GM12878 (cell line): ENCODE data around the gene ZFC3H1. TPM values are rescaled to one million over a fixed set of nuclear protein-coding genes. Genes with fewer than 3 reads are reported as not detected.

Experiments used
- ATAC-seq: fragments of 200-7000 bp; cut with Tn5 transposase; 3 replicates; pipeline ENCODE4 v1.9.1; 2020; ENCODE audit warnings: mild to moderate bottlenecking, moderate library complexity
- BruUV-seq: library from RNA; stranded (reverse); fragments of 400-500 nt; replicated peaks from 2 replicates; lab custom pipeline; 2021; lab: Mats Ljungman, UMichigan
- CTCF ChIA-PET: fragments of 300-600 bp; sonication (Branson Sonifier 250); formaldehyde crosslinking; extraction: SDS; loops from one replicate; lab custom pipeline; 2021; ENCODE audit warnings: inconsistent platforms; lab: Yijun Ruan, JAX
- POLR2A ChIA-PET: fragments of 350-600 bp; formaldehyde crosslinking; extraction: SDS; loops from one replicate; lab custom pipeline; 2021; ENCODE audit warnings: inconsistent platforms; lab: Charles Lee
- RAD21 ChIA-PET: fragments of 300-600 bp; sonication (Branson Sonifier 250); formaldehyde crosslinking; loops from one replicate; lab custom pipeline; 2023; ENCODE audit warnings: antibody characterized with exemption; ENCODE audit not compliant: unreplicated experiment; lab: Charles Lee
- SMC1A ChIA-PET: fragments of 300-600 bp; sonication (Branson Sonifier 250); formaldehyde crosslinking; loops from one replicate; lab custom pipeline; 2023; ENCODE audit not compliant: unreplicated experiment, uncharacterized antibody; lab: Charles Lee
- DNase-seq: peaks from one replicate; pipeline ENCODE4 v3.0.0-alpha.2; 2011; ENCODE audit warnings: low read depth, low spot score
- FAIRE-seq: peaks from 3 replicates; lab custom pipeline; 2011; peaks lifted over from hg19 to GRCh38; lab: Jason Lieb, UNC
- H2AFZ ChIP-seq: 2 replicates; pipeline ENCODE4 v1.6.0; 2011; ENCODE audit warnings: low read depth, low read length, control low read depth; ENCODE audit not compliant: control insufficient read depth
- H3K27ac ChIP-seq: 2 replicates; pipeline ENCODE4 v1.5.1; 2011; ENCODE audit warnings: control low read depth; ENCODE audit not compliant: control insufficient read depth, insufficient read depth
- H3K27me3 ChIP-seq, 2 experiments: replicated peaks in 1 of 2; 2 replicates each; pipeline versions ENCODE4 v1.6.0 to v1.6.1; 2011; ENCODE audit warnings: low read length in 1 of 2; ENCODE audit not compliant: control insufficient read depth in 2 of 2, insufficient read depth in 2 of 2
- H3K36me3 ChIP-seq, 2 experiments: 2 replicates each; pipeline ENCODE4 v1.5.1; 2011; ENCODE audit warnings: low read length in 1 of 2; ENCODE audit not compliant: control insufficient read depth in 2 of 2, insufficient read depth in 2 of 2
- H3K4me1 ChIP-seq: 2 replicates; pipeline ENCODE4 v1.6.1; 2011; ENCODE audit warnings: mild to moderate bottlenecking, low read length, moderate library complexity, mixed read lengths; ENCODE audit not compliant: control insufficient read depth, insufficient read depth
- H3K4me2 ChIP-seq: 2 replicates; pipeline ENCODE4 v1.6.0; 2011; ENCODE audit warnings: control low read depth; ENCODE audit not compliant: control insufficient read depth, insufficient read depth
- H3K4me3 ChIP-seq: fragments of 200-600 bp; sonication (generic); 2 replicates; pipeline ENCODE4 v1.5.1; 2016
- H3K79me2 ChIP-seq: 2 replicates; pipeline ENCODE4 v1.6.0; 2011; ENCODE audit warnings: low read length; ENCODE audit not compliant: control insufficient read depth, insufficient read depth
- H3K9ac ChIP-seq: 2 replicates; pipeline ENCODE4 v1.8.0; 2011; ENCODE audit warnings: low read length, control low read depth, mixed read lengths; ENCODE audit not compliant: control insufficient read depth, insufficient read depth
- H3K9me3 ChIP-seq: replicated peaks from 3 replicates; pipeline ENCODE4 v1.5.1; 2011; ENCODE audit warnings: mild to moderate bottlenecking, low read length; ENCODE audit not compliant: control insufficient read depth, insufficient read depth
- H4K20me1 ChIP-seq: 2 replicates; pipeline ENCODE4 v1.6.0; 2011; ENCODE audit not compliant: control insufficient read depth, insufficient read depth
- CREB1 ChIP-seq: IDR thresholded peaks from 2 replicates; pipeline ENCODE4 v1.6.1; 2012; ENCODE audit warnings: low read depth, mild to moderate bottlenecking, inconsistent platforms
- JUND ChIP-seq: IDR thresholded peaks from 2 replicates; pipeline ENCODE4 v1.6.1; 2012; ENCODE audit warnings: low read depth, mild to moderate bottlenecking, low read length, improper control_type of control experiment, moderate library complexity
- NFYB ChIP-seq: IDR thresholded peaks from 2 replicates; pipeline ENCODE4 v1.6.1; 2011; ENCODE audit warnings: low read depth, mild to moderate bottlenecking, low read length, improper control_type of control experiment, moderate library complexity; ENCODE audit not compliant: insufficient read depth
- PAX8 ChIP-seq: fragments of 450-650 bp; IDR thresholded peaks from 2 replicates; pipeline ENCODE4 v1.6.1; 2017; ENCODE audit warnings: mild to moderate bottlenecking, moderate library complexity
- RCOR1 ChIP-seq: conservative IDR thresholded peaks from 2 replicates; pipeline ENCODE4 v1.6.1; 2012; ENCODE audit warnings: low read depth, low read length, improper control_type of control experiment
- SIN3A ChIP-seq: IDR thresholded peaks from 2 replicates; pipeline ENCODE4 v1.6.1; 2012; ENCODE audit warnings: low read depth, low read length, improper control_type of control experiment
- TARDBP ChIP-seq: IDR thresholded peaks from 2 replicates; pipeline ENCODE4 v1.6.1; 2016; ENCODE audit warnings: borderline replicate concordance
- YBX1 ChIP-seq: fragments of 450-650 bp; IDR thresholded peaks from 2 replicates; pipeline ENCODE4 v1.6.1; 2016; ENCODE audit warnings: antibody characterized with exemption
- ZBTB33 ChIP-seq: fragments of 450-650 bp; IDR thresholded peaks from 2 replicates; pipeline ENCODE4 v1.6.1; 2017; ENCODE audit warnings: mild to moderate bottlenecking
- ZBTB40 ChIP-seq: fragments of 450-650 bp; IDR thresholded peaks from 2 replicates; pipeline ENCODE4 v1.6.1; 2016; ENCODE audit warnings: mild to moderate bottlenecking, moderate library complexity, borderline replicate concordance
- ZNF207 ChIP-seq: fragments of 450-650 bp; IDR thresholded peaks from 2 replicates; pipeline ENCODE4 v1.6.1; 2014; ENCODE audit warnings: antibody characterized with exemption, mild to moderate bottlenecking, borderline replicate concordance
- WGBS: methylation state at CpG from one replicate; pipeline ENCODE4 v1.1.6; 2016; ENCODE audit warnings: low lambda C conversion rate; ENCODE audit not compliant: insufficient replicate concordance, insufficient coverage; ENCODE audit errors: missing lambda C conversion rate; 5-methylcytosine and 5-hydroxymethylcytosine counted together
- in situ Hi-C: fragments of 300-500 bp; cut with MboI; formaldehyde crosslinking; loops from 9 replicates; pipeline ENCODE4 v1.14.3; 2018; ENCODE audit warnings: mixed read lengths
- intact Hi-C: fragments of 100-400 bp; cut with micrococcal nuclease; formaldehyde crosslinking; loops from one replicate; pipeline ENCODE4 v1.14.2; 2022; ENCODE audit not compliant: unreplicated experiment
- polyA plus RNA-seq, 11 experiments: library from polyadenylated mRNA; depleted of rRNA in 4 of 11; unstranded in 6 of 11; stranded (reverse) in 5 of 11; fragments of >200 nt; fragmentation: Nextera tagmentation in 4 of 11; fragmentation: Illumina TruSeq in 1 of 11; extraction: Ambion mirVana in 4 of 11; extraction: Trizol in 1 of 11; gene quantifications; 1 replicate in 1 of 11; 2 replicates in 10 of 11; pipeline versions ENCODE4 v1.2.1 to v1.2.3, GENCODE V29; 2011 to 2016; ENCODE audit warnings: inconsistent platforms in 2 of 11, missing spikeins in 2 of 11, low read depth in 1 of 11
- total RNA-seq, 4 experiments: library from RNA; depleted of rRNA in 3 of 4; stranded (reverse); fragments of >200 nt in 3 of 4; fragmentation: Illumina TruSeq in 1 of 4; extraction: Trizol in 1 of 4; gene quantifications; 2 replicates each; pipeline versions ENCODE4 v1.2.1 to v1.2.3, GENCODE V29; 2013 to 2021
- TF ChIP-seq, protein P1 (sequence below): IDR thresholded peaks from 2 replicates; pipeline ENCODE4 v1.6.1; 2012; ENCODE audit warnings: low read depth, low read length, improper control_type of control experiment
- TF ChIP-seq, protein P2 (sequence below): IDR thresholded peaks from 2 replicates; pipeline ENCODE4 v1.6.1; 2012; ENCODE audit warnings: low read depth, low read length, improper control_type of control experiment
- TF ChIP-seq, protein P3 (sequence below): fragments of 450-650 bp; IDR thresholded peaks from 2 replicates; pipeline ENCODE4 v1.6.1; 2016; ENCODE audit warnings: mild to moderate bottlenecking

ZFC3H1 gene
- total and polyA plus RNA-seq, 10 of the 15 experiments (the other 5 are each of a cell fraction or from before 2014, with no cell fraction given) = 11.2 to 88.7 (median 25.9) TPM

GRCh38 chr12:71682466-71682865 is 18.8 kb upstream of the ZFC3H1 start (continued):
- no peak for TF ChIP-seq JUND

DNA sequence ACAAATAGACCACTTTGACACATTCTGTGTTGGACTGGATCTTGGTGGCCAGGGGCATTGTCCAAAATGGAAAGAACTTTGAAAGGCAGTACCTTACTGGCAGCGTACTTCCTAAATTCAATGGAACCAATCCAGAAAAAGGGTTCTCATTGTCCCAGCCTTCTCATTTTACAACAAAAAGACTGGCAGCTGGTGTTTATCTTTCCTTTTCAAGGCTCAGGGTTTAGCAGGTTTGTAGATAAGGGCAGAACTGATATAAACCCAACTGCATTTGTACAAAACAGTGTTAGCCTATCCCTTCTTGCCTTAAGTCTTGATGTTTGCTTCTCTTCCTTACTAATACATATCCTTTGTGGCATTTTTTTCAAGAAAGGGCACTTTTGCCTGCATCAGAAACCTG is 8.2 kb upstream of the ZFC3H1 start:
- intact Hi-C loops = no loop called here
- Histone ChIP-seq H3K27me3 (no peaks in the 10 kb centered on the region), H3K79me2 (no peaks in the 10 kb centered on the region), H3K4me3 (no peak overlapping the region), H4K20me1 (no peaks in the 10 kb centered on the region), H3K4me2 (no peak overlapping the region), H3K9me3 (no peaks in the 10 kb centered on the region), H3K27ac (no peak overlapping the region), H3K4me1 (no peaks in the 10 kb centered on the region), H3K36me3 (no peaks in the 10 kb centered on the region), H2AFZ (no peak overlapping the region), H3K9ac (no peak overlapping the region)
- no peak for FAIRE-seq
- in situ Hi-C loops = no loop called here
- 94% methylated on average over 1 of the region's 1 CpG for WGBS
- no peak for ATAC-seq
- BruUV-seq = no TSS peak
- CTCF ChIA-PET = interaction anchor here (1.3 kb wide), 1 partner anchor 35 kb away, joined by 3 read pairs; no protein-coding TSS in a partner anchor
- TF ChIP-seq ZNF207 (no peak), PAX8 (no peak), RCOR1 (no peak), ZBTB33 (no peak), CREB1 (no peak), TARDBP (no peak), ZBTB40 (no peak), YBX1 (no peak), SIN3A (no peak), NFYB (no peak)
- TF ChIP-seq, protein P1, sequence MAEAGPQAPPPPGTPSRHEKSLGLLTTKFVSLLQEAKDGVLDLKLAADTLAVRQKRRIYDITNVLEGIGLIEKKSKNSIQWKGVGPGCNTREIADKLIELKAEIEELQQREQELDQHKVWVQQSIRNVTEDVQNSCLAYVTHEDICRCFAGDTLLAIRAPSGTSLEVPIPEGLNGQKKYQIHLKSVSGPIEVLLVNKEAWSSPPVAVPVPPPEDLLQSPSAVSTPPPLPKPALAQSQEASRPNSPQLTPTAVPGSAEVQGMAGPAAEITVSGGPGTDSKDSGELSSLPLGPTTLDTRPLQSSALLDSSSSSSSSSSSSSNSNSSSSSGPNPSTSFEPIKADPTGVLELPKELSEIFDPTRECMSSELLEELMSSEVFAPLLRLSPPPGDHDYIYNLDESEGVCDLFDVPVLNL = no peak
- TF ChIP-seq, protein P2, sequence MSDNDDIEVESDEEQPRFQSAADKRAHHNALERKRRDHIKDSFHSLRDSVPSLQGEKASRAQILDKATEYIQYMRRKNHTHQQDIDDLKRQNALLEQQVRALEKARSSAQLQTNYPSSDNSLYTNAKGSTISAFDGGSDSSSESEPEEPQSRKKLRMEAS = no peak
- TF ChIP-seq, protein P3, sequence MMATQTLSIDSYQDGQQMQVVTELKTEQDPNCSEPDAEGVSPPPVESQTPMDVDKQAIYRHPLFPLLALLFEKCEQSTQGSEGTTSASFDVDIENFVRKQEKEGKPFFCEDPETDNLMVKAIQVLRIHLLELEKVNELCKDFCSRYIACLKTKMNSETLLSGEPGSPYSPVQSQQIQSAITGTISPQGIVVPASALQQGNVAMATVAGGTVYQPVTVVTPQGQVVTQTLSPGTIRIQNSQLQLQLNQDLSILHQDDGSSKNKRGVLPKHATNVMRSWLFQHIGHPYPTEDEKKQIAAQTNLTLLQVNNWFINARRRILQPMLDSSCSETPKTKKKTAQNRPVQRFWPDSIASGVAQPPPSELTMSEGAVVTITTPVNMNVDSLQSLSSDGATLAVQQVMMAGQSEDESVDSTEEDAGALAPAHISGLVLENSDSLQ = no peak
- SMC1A ChIA-PET = interaction anchor here (1.1 kb wide), 1 partner anchor 22 kb away, joined by 3 read pairs; no protein-coding TSS in a partner anchor
- RAD21 ChIA-PET = interaction anchor here (0.6 to 0.9 kb wide), 2 partner anchors 73 to 75 kb away, joined by 3 to 4 read pairs; no protein-coding TSS in a partner anchor
- DNase-seq = no peak
- POLR2A ChIA-PET = interaction anchor here (1.0 kb wide), 1 partner anchor 10 kb away, joined by 4 read pairs; no protein-coding TSS in a partner anchor
